ENCODE results near the gene OTUD4.

The OTUD4 gene

DNA sequence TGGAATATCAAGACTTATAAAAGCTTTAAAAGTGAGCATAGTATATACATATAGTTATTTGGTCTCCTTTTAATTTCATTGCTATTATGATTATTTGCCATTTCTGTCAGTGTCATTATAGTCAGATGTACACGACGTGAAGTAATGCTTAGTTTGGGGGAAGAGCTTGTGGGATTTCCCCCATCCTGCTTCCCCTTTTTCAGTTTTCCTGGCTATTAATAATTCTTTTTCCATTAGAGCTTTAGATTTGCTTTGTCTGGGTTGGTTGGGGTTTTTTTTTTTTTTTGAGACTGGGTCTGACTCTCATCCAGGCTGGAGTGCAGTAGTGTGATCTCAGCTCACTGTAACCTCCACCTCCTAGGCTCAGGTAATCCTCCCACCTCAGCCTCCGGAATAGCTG, 76.9 kb downstream of the OTUD4 start:
- no peak for DNase-seq

DNA sequence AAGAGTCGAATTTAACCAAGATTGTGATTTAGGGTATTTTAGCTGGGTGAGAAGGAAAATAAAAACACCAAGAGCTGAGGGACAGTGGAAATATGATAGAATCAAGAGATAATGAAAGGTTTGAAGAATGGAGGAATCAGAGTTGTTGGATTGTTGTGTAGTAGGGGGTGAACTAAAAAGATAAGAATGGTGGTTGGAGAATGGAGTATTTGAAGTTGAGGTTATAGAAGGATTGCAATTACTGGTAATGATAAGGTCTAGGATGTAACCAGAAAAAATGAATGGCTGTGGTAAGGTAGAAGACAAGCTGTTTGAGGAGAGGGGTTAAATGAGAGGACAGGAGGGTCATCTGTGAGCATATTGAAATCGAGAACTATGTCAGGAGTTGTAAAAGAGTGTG, 77.8 kb downstream of the OTUD4 start:
- DNase-seq = no peak

DNA sequence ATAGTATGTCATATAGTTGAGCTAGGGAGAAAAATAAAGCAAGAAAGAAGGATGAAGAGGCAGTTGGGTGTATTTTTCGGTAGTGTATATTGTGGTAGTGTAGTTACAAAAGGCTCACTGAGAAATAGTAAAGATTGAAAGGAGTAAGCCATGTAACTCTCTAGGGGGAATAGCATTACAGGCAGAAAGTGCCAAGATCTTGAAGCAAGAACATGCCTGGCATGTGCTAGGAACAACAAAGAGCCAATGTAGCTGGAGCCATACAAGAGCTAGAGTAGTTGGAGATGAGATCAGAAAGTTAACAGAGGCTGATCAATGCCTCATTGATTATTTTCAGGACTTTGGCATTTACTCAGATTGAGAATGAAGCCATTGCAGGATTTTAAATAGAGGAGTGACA, 79.3 kb downstream of the OTUD4 start:
- no peak for DNase-seq

DNA sequence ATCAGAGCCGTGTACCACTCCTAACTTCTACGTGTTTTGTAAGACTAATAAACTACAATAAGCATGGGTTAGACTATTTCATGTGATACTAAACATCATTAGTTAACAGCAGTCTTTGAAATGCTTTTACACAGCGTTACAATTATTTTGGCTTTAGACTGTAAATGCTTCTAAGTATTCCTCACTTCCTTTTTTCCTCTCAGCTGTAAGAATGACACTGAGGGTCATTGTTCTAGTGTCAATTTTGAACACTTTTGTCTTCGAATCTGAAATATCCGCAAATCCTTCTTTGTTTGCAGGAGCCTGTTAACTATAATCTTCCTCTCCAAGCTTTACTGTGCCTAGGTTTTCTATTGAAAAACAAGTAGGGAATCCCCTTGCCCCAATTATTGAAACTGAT, 80.7 kb downstream of the OTUD4 start:
- no peak for DNase-seq

DNA sequence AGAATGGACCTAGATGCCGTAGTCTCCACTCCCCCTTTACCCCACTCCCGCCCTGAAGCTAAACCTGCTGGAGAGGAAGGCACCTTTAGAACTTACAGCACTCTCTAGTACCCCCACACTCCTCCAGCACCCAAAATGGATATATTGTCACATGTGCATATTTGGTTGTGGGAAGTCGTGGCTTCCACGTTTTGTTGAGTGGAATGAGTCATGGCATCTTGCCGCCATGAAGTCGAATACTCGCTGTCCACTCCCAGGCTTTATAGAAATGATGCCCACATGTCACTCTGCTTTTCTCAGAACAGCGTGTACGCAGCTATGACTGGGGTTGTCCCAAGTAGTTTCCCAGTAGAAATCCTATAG, 81.7 kb downstream of the OTUD4 start:
- peak; percentile 48 for DNase-seq

DNA sequence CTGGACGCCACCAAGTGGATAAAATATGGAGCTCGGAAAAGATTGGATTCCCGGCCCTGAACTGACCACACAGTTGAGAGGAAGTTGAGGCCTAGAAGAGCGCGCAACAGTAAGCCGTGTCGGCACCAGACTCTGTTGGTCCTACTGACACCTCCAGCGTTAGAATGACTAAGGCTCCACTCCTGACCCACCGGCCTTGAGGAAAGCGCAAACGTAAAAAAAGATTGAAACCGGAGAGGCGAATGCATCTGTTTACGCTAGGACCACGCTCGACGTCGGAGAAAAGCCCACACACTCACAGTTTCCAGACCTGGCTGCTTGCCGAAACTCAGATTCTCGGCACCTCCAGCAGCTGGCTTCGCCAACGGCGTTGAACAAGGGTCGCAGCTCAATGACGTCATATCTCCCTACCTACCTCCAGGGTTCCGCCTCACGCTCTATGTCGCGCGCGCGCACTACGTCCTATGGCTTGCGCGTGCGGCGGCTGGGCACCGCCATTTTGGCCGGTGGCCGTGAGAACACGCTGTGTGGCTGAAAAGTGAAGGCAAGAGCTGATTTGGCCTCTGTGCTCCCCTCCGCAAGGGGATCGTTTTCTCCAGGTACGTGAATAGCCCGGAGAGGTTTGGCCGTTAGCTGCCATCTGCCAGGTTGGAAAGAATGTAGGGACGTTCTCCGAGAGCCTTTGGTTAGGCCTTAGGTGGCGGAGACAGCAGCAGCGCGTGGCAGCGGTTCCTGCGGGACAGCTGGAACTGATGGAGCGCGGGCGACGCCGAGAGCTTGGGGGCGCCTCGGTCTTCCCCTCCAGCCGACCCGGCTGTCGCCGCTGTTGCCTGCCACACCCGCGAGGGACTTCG, 82.3 kb downstream of the OTUD4 start, which contains the start of the genes ABCE1 and ANAPC10:
ABCE1 (plus strand) TSS at position 491 of the 854 bp plus-strand sequence. CDS start 6,102 bp downstream, outside the sequence.
ANAPC10 (minus strand) TSS at position 376 of the 854 bp plus-strand sequence. CDS start 2,097 bp downstream, outside the sequence.
- DNase-seq = peak; percentile 94

DNA sequence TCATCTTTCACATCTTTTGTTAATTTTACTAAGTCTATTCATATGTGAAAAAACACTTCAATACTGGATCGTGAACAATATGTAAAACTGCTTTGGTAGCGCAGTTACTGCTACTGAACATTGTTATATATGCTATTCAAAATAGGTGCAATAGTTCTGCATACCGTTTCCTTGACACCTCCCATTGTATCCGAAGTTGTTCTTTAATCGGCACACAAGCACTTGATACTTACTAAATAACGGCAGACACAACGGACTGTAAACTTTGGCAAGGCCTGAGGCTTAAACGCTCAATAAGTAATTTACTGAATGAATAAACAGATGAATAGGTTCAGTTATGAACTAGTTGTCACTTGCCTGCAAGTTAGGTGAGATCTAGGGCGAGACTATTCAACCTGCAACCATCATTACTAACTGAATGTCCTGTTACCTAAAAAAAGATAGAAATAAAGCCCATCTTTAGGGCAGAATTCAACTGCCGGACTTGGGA, 83.0 kb downstream of the OTUD4 start:
- no peak for DNase-seq

DNA sequence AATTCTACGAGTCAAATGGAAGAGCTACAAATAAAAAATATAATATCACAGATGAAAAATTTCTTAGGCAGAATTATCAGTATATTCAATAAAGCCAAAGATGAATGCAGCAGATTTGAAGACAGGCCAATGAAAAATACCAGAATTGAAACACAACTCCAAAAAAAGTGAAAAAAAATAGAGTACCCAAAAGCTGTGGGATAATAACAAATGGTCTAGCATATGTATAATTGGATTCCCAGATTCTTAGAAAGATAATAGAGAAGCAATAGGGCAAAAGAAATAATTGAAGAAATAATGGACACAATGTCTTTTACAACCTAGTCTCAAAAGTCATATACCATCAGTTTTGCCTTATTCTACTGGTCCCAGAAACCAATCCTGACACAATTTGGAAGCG, 86.8 kb downstream of the OTUD4 start:
- DNase-seq = no peak

DNA sequence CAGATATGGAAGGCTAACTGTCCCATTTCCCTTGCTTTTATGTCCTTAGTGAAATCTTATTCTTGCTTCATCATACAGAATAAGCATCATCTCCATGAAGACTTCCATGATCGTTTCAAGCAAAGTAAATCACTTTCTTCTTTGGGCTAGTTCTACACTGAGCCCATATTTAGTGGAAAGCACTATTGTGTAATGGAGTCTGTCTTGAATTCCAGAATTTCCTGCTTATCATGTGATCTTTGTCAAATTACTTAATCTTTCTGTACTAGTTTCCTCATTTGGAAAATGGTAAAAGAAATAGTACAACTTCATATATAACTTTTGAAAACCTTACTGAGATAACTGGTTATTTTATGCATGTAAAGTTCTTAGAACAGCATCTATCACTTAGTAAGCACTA, 90.0 kb downstream of the OTUD4 start:
- no peak for DNase-seq

DNA sequence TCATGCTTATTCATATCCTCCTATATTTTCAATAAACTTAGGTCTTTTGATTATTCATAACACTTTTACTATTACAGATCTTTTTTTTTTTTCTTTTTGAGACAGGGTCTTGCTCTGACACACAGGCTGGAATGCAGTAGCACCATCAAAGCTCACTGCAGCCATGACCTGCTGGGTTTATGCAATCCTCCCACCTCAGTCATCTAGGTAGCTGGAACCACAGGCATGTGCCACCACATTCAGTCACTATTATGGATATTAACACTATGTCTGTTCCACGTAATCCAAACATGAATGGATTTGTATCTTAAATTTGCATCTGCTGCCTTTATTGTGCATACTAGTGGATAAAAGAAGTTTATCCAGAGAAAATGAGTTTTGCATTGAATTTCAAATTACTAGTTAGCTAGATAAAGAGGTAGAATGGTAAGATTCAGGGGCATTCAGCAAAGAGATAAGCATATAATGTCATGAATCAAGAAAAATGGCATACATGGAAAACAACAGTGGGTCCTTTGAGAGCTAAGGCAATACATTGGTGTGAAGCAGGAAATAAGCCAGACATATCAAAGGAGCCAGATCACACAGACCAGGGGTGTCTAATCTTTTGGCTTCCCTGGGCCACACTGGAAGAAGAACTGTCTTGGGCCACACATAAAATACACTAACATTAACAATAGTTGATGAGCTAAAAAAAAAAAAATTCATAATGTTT, 96.3 kb downstream of the OTUD4 start:
- no peak for DNase-seq
